GM23338 (cell line): ENCODE results near the gene CYTH3. TPM values are rescaled to one million over a fixed set of nuclear protein-coding genes. Genes with fewer than 3 reads are reported as not detected.
"Not testable (repeated sequence)": the region's sequence is repeated elsewhere in the genome, so short reads cannot be mapped to it uniquely, and the experiment has no call there.

Source experiments
- ATAC-seq: fragments of 200-7000 bp; cut with Tn5 transposase; 3 replicates; pipeline ENCODE4 v1.9.1; 2020
- DNase-seq: peaks from one replicate; pipeline ENCODE4 v3.0.0-alpha.2; 2015; ENCODE audit warnings: low spot score
- H2AFZ ChIP-seq: fragments of 200-600 bp; sonication (generic); 2 replicates; pipeline ENCODE4 v1.8.0; 2016; ENCODE audit warnings: antibody characterized with exemption, mild to moderate bottlenecking, moderate library complexity
- H3F3A ChIP-seq: fragments of 200-600 bp; sonication (generic); replicated peaks from 2 replicates; pipeline ENCODE4 v1.8.0; 2017; ENCODE audit warnings: antibody characterized with exemption, mixed run types, low read depth
- H3K27ac ChIP-seq: fragments of 200-600 bp; sonication (generic); 2 replicates; pipeline ENCODE4 v1.6.1; 2016; ENCODE audit warnings: low read depth
- H3K27me3 ChIP-seq: fragments of 200-600 bp; sonication (generic); 2 replicates; pipeline ENCODE4 v1.8.0; 2016; ENCODE audit warnings: mild to moderate bottlenecking, mixed run types, moderate library complexity; ENCODE audit not compliant: insufficient read depth
- H3K36me3 ChIP-seq: fragments of 200-600 bp; sonication (generic); 2 replicates; pipeline ENCODE4 v1.8.0; 2016; ENCODE audit warnings: mild to moderate bottlenecking; ENCODE audit not compliant: insufficient read depth
- H3K4me1 ChIP-seq: fragments of 200-600 bp; sonication (generic); 2 replicates; pipeline ENCODE4 v1.8.0; 2016; ENCODE audit warnings: mild to moderate bottlenecking, moderate library complexity; ENCODE audit not compliant: insufficient read depth
- H3K4me2 ChIP-seq: fragments of 200-600 bp; sonication (generic); 2 replicates; pipeline ENCODE4 v1.7.1; 2017; ENCODE audit warnings: mixed run types
- H3K4me3 ChIP-seq: fragments of 200-600 bp; sonication (generic); 2 replicates; pipeline ENCODE4 v1.6.1; 2016; ENCODE audit warnings: mixed run types
- H3K79me2 ChIP-seq: fragments of 200-600 bp; sonication (generic); replicated peaks from 2 replicates; pipeline ENCODE4 v1.8.0; 2017; ENCODE audit warnings: mild to moderate bottlenecking; ENCODE audit not compliant: insufficient read depth
- H3K9me2 ChIP-seq: fragments of 200-600 bp; sonication (generic); 2 replicates; pipeline ENCODE4 v1.8.0; 2017; ENCODE audit not compliant: insufficient read depth
- H4K20me1 ChIP-seq: fragments of 200-600 bp; sonication (generic); replicated peaks from 2 replicates; pipeline ENCODE4 v1.8.0; 2017; ENCODE audit warnings: mild to moderate bottlenecking; ENCODE audit not compliant: insufficient read depth
- H3K27ac Mint-ChIP-seq: 2 replicates; pipeline ENCODE4 v1.8.0; 2020; ENCODE audit warnings: inconsistent platforms, mild to moderate bottlenecking, moderate library complexity, mixed read lengths
- H3K27me3 Mint-ChIP-seq: 3 replicates; pipeline ENCODE4 v1.8.0; 2022; ENCODE audit warnings: low read depth, mild to moderate bottlenecking, moderate library complexity, mixed read lengths, inconsistent platforms; ENCODE audit not compliant: insufficient read depth, poor library complexity
- H3K36me3 Mint-ChIP-seq: 3 replicates; pipeline ENCODE4 v1.8.0; 2021; ENCODE audit warnings: low read depth, mild to moderate bottlenecking, inconsistent platforms, moderate library complexity, mixed read lengths
- H3K4me1 Mint-ChIP-seq: 3 replicates; pipeline ENCODE4 v1.8.0; 2020; ENCODE audit warnings: mild to moderate bottlenecking, inconsistent platforms, mixed read lengths
- H3K4me3 Mint-ChIP-seq: 3 replicates; pipeline ENCODE4 v1.8.0; 2021; ENCODE audit warnings: moderate library complexity, mild to moderate bottlenecking, inconsistent platforms, mixed read lengths
- H3K9me3 Mint-ChIP-seq: 3 replicates; pipeline ENCODE4 v1.8.0; 2020; ENCODE audit warnings: moderate library complexity, mild to moderate bottlenecking, inconsistent platforms, mixed read lengths
- JUNB ChIP-seq: IDR thresholded peaks from one replicate; pipeline ENCODE4 v1.6.1; 2016; ENCODE audit warnings: antibody characterized with exemption; ENCODE audit not compliant: unreplicated experiment
- STAT1 ChIP-seq: IDR thresholded peaks from one replicate; pipeline ENCODE4 v1.6.1; 2016; ENCODE audit warnings: antibody characterized with exemption; ENCODE audit not compliant: unreplicated experiment
- ZNF114 ChIP-seq: fragments of 250-450 bp; sonication (Bioruptor Pico); IDR thresholded peaks from 2 replicates; pipeline ENCODE4 v1.5.0; 2020; ENCODE audit warnings: mild to moderate bottlenecking, moderate library complexity
- ZNF331 ChIP-seq: fragments of 250-450 bp; sonication (Bioruptor Pico); IDR thresholded peaks from 2 replicates; pipeline ENCODE4 v1.5.0; 2020; ENCODE audit warnings: low read depth, mild to moderate bottlenecking, moderate library complexity
- polyA plus RNA-seq: library from polyadenylated mRNA; unstranded; fragments of >200 nt; fragmentation: Nextera tagmentation; extraction: Ambion mirVana; gene quantifications from 2 replicates; pipeline ENCODE4 v1.2.1, GENCODE V29; 2016
- total RNA-seq: library from RNA; depleted of rRNA; stranded (reverse); fragments of >200 nt; shearing (Covaris generic); gene quantifications from 2 replicates; pipeline ENCODE4 v1.2.3, GENCODE V29; 2014
- TF ChIP-seq, protein P1 (sequence below): fragments of 250-450 bp; sonication (Bioruptor Pico); IDR thresholded peaks from 2 replicates; pipeline ENCODE4 v1.5.0; 2020; ENCODE audit warnings: mild to moderate bottlenecking, moderate library complexity

The CYTH3 gene
- total and polyA plus RNA-seq, 2 experiments from 2014 or later = 4.6 to 15.3 TPM

DNA sequence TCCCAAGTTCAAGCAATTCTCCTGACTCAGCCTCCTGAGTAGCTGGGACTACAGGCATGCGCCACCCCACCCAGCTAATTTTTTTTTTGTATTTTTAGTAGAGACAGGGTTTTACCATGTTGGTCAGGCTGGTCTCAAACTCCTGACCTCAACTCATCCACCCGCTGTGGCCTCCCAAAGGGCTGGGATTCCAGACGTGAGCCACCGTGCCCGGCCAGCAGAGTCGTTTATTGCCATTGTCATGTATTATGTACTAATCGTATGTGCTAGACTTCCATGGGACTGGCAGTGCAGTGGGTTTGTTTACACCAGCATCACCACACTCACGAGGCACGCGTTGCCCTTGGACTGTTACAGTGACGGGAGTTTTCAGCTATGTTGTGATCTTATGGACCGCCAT is 120.9 kb downstream of the CYTH3 start:
- peaks cover 36% of the 10 kb centered on the region for H3K36me3 ChIP-seq
- not testable (repeated sequence) for H3K27me3 ChIP-seq, DNase-seq, ATAC-seq, H3K9me2 ChIP-seq, H3F3A ChIP-seq, H2AFZ ChIP-seq, H3K4me2 ChIP-seq, H3K9me3 Mint-ChIP-seq, H4K20me1 ChIP-seq, H3K4me1 ChIP-seq, H3K27me3 Mint-ChIP-seq, H3K27ac Mint-ChIP-seq, H3K4me3 Mint-ChIP-seq, H3K27ac ChIP-seq, H3K4me3 ChIP-seq, H3K79me2 ChIP-seq, H3K4me1 Mint-ChIP-seq
- H3K36me3 Mint-ChIP-seq = peaks cover 80% of the 10 kb centered on the region

GRCh38 chr7:6149996-6150395 is 122.4 kb downstream of the CYTH3 start:
- Histone ChIP-seq H3K27ac (no peak overlapping the region), H3K9me2 (no peaks in the 10 kb centered on the region), H3K4me3 (no peak overlapping the region), H3K4me2 (no peak overlapping the region), H3K27me3 (no peaks in the 10 kb centered on the region), H3K4me1 (no peaks in the 10 kb centered on the region), H3F3A (no peaks in the 10 kb centered on the region), H3K79me2 (no peaks in the 10 kb centered on the region), H2AFZ (no peak overlapping the region), H4K20me1 (no peaks in the 10 kb centered on the region; the same call in none of the 2 replicates), H3K36me3 (peaks cover 44% of the 10 kb centered on the region)
- Mint-ChIP-seq H3K9me3 (no peaks in the 10 kb centered on the region), H3K36me3 (peaks cover 81% of the 10 kb centered on the region), H3K4me3 (no peak overlapping the region), H3K27ac (no peak overlapping the region), H3K27me3 (peaks cover 7% of the 10 kb centered on the region), H3K4me1 (no peaks in the 10 kb centered on the region)
- ATAC-seq (no peak), DNase-seq (no peak)
- TF ChIP-seq ZNF331 (CRISPR knock-in tag) = no peak
- TF ChIP-seq ZNF114 (CRISPR knock-in tag) = no peak
- no peak for TF ChIP-seq STAT1
- TF ChIP-seq, protein P1, sequence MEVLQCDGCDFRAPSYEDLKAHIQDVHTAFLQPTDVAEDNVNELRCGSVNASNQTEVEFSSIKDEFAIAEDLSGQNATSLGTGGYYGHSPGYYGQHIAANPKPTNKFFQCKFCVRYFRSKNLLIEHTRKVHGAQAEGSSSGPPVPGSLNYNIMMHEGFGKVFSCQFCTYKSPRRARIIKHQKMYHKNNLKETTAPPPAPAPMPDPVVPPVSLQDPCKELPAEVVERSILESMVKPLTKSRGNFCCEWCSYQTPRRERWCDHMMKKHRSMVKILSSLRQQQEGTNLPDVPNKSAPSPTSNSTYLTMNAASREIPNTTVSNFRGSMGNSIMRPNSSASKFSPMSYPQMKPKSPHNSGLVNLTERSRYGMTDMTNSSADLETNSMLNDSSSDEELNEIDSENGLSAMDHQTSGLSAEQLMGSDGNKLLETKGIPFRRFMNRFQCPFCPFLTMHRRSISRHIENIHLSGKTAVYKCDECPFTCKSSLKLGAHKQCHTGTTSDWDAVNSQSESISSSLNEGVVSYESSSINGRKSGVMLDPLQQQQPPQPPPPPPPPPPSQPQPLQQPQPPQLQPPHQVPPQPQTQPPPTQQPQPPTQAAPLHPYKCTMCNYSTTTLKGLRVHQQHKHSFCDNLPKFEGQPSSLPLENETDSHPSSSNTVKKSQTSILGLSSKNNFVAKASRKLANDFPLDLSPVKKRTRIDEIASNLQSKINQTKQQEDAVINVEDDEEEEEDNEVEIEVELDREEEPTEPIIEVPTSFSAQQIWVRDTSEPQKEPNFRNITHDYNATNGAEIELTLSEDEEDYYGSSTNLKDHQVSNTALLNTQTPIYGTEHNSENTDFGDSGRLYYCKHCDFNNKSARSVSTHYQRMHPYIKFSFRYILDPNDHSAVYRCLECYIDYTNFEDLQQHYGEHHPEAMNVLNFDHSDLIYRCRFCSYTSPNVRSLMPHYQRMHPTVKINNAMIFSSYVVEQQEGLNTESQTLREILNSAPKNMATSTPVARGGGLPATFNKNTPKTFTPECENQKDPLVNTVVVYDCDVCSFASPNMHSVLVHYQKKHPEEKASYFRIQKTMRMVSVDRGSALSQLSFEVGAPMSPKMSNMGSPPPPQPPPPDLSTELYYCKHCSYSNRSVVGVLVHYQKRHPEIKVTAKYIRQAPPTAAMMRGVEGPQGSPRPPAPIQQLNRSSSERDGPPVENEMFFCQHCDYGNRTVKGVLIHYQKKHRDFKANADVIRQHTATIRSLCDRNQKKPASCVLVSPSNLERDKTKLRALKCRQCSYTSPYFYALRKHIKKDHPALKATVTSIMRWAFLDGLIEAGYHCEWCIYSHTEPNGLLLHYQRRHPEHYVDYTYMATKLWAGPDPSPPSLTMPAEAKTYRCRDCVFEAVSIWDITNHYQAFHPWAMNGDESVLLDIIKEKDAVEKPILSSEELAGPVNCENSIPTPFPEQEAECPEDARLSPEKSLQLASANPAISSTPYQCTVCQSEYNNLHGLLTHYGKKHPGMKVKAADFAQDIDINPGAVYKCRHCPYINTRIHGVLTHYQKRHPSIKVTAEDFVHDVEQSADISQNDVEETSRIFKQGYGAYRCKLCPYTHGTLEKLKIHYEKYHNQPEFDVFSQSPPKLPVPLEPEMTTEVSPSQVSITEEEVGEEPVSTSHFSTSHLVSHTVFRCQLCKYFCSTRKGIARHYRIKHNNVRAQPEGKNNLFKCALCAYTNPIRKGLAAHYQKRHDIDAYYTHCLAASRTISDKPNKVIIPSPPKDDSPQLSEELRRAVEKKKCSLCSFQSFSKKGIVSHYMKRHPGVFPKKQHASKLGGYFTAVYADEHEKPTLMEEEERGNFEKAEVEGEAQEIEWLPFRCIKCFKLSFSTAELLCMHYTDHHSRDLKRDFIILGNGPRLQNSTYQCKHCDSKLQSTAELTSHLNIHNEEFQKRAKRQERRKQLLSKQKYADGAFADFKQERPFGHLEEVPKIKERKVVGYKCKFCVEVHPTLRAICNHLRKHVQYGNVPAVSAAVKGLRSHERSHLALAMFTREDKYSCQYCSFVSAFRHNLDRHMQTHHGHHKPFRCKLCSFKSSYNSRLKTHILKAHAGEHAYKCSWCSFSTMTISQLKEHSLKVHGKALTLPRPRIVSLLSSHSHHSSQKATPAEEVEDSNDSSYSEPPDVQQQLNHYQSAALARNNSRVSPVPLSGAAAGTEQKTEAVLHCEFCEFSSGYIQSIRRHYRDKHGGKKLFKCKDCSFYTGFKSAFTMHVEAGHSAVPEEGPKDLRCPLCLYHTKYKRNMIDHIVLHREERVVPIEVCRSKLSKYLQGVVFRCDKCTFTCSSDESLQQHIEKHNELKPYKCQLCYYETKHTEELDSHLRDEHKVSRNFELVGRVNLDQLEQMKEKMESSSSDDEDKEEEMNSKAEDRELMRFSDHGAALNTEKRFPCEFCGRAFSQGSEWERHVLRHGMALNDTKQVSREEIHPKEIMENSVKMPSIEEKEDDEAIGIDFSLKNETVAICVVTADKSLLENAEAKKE (CRISPR knock-in tag) = no peak
- TF ChIP-seq JUNB = no peak
